Medulla oblongata (tissue), 1 donor: ENCODE data around the gene USPL1.

Experiments
- DNase-seq: peaks from one replicate; pipeline ENCODE4 v3.0.0-alpha.2; 2015; ENCODE audit errors: extremely low spot score

The USPL1 gene

GRCh38 chr13:30696278-30697176 is 78.8 kb downstream of the USPL1 start:
- peak; percentile 81 for DNase-seq

- DNase-seq, result no peak
Measured at GRCh38 chr13:30697177-30697953, 79.6 kb downstream of the USPL1 start.

- DNase-seq, result no peak
Measured at GRCh38 chr13:30697996-30698401, 80.3 kb downstream of the USPL1 start.

GRCh38 chr13:30698488-30699005 is 80.8 kb downstream of the USPL1 start:
- DNase-seq, result no peak

- DNase-seq, result no peak
Measured at GRCh38 chr13:30700364-30700763, 82.6 kb downstream of the USPL1 start.

- no peak for DNase-seq
Measured at GRCh38 chr13:30702006-30702405, 84.3 kb downstream of the USPL1 start.

GRCh38 chr13:30704596-30704995 is 86.9 kb downstream of the USPL1 start:
- no peak for DNase-seq

GRCh38 chr13:30705680-30706079 is 88.0 kb downstream of the USPL1 start:
- no peak for DNase-seq

- no peak for DNase-seq
Measured at GRCh38 chr13:30708541-30708940, 90.8 kb downstream of the USPL1 start.
